BJ (cell line): ENCODE measurements around the gene SESN3. TPM values are rescaled to one million over a fixed set of nuclear protein-coding genes. Genes with fewer than 3 reads are reported as not detected.

Experiments used
- CTCF ChIA-PET: fragments of 350-600 bp; formaldehyde crosslinking; extraction: SDS; loops from one replicate; lab custom pipeline; 2021; ENCODE audit warnings: antibody characterized with exemption, inconsistent platforms; lab: Yijun Ruan, JAX
- POLR2A ChIA-PET: fragments of 300-600 bp; sonication (Branson Sonifier 250); formaldehyde crosslinking; extraction: SDS; loops from one replicate; lab custom pipeline; 2021; ENCODE audit warnings: antibody characterized with exemption; lab: Charles Lee
- DNase-seq: peaks from one replicate; pipeline ENCODE4 v3.0.0-alpha.2; 2011; ENCODE audit warnings: low read depth
- H3K27me3 ChIP-seq: 2 replicates; pipeline ENCODE4 v1.6.0; 2011; ENCODE audit warnings: low read length; ENCODE audit not compliant: control insufficient read depth, insufficient read depth
- H3K36me3 ChIP-seq: 2 replicates; pipeline ENCODE4 v1.5.1; 2011; ENCODE audit warnings: low read length; ENCODE audit not compliant: control insufficient read depth, insufficient read depth
- H3K4me3 ChIP-seq: 2 replicates; pipeline ENCODE4 v1.5.1; 2011; ENCODE audit warnings: low read depth, mild to moderate bottlenecking, control low read depth, low read length
- CTCF ChIP-seq: IDR thresholded peaks from 2 replicates; pipeline ENCODE4 v1.5.1; 2011; ENCODE audit warnings: low read depth, mild to moderate bottlenecking, control low read depth, inconsistent platforms, low read length, moderate library complexity; ENCODE audit not compliant: insufficient read depth
- polyA plus RNA-seq: library from polyadenylated mRNA; depleted of rRNA; stranded (reverse); fragments of >200 nt; gene quantifications from 2 replicates; pipeline ENCODE4 v1.2.3, GENCODE V29; 2011

Gene SESN3
- polyA plus RNA-seq, 1 experiment: 0.31 TPM

- POLR2A ChIA-PET: no interaction called here
- CTCF ChIA-PET: interaction anchor here (0.6 to 13.8 kb wide), 5 partner anchors 11 to 1141 kb away, joined by 3 to 163 read pairs (median 17); partner anchors contain the start of gene SRSF8
- Histone ChIP-seq H3K4me3 (no peak overlapping the region), H3K36me3 (no peaks in the 10 kb centered on the region), H3K27me3 (no peaks in the 10 kb centered on the region; the same call in 1 of the 2 replicates)
- DNase-seq: no peak
- no peak for TF ChIP-seq CTCF
These were observed 82.1 kb downstream of the SESN3 start for GRCh38 chr11:95148938-95149337.

- no peak overlapping the region for H3K4me3 ChIP-seq
- DNase-seq: no peak
- H3K36me3 ChIP-seq: no peaks in the 10 kb centered on the region
- ChIA-PET POLR2A (no interaction called here), CTCF (interaction anchor here (0.7 to 13.8 kb wide), 5 partner anchors 11 to 616 kb away, joined by 3 to 163 read pairs (median 17); partner anchors contain the start of gene SRSF8)
- no peaks in the 10 kb centered on the region for H3K27me3 ChIP-seq
- no peak for TF ChIP-seq CTCF
These were observed 82.6 kb downstream of the SESN3 start for GRCh38 chr11:95148406-95148805.

GRCh38 chr11:95147364-95147905 lies 83.6 kb downstream of the SESN3 start:
- ChIA-PET CTCF (interaction anchor here (0.7 to 13.8 kb wide), 6 partner anchors 18 to 617 kb away, joined by 3 to 163 read pairs (median 10); partner anchors contain the start of gene SRSF8), POLR2A (interaction anchor here (0.5 to 0.8 kb wide), 3 partner anchors 10 to 633 kb away, joined by 3 to 17 read pairs (median 3); no protein-coding TSS in a partner anchor)
- no peak for DNase-seq
- Histone ChIP-seq H3K4me3 (no peak overlapping the region), H3K27me3 (no peaks in the 10 kb centered on the region), H3K36me3 (no peaks in the 10 kb centered on the region)
- no peak for TF ChIP-seq CTCF

GRCh38 chr11:95145430-95146060 lies 85.5 kb downstream of the SESN3 start:
- Histone ChIP-seq H3K4me3 (no peak overlapping the region), H3K27me3 (no peaks in the 10 kb centered on the region), H3K36me3 (no peaks in the 10 kb centered on the region)
- TF ChIP-seq CTCF: no peak
- no peak for DNase-seq
- CTCF ChIA-PET: interaction anchor here (0.7 to 13.8 kb wide), 6 partner anchors 40 to 619 kb away, joined by 3 to 163 read pairs (median 4); partner anchors contain the start of gene SRSF8
- POLR2A ChIA-PET: no interaction called here

GRCh38 chr11:95144313-95145235 lies 86.4 kb downstream of the SESN3 start:
- Histone ChIP-seq H3K4me3 (no peak overlapping the region), H3K27me3 (no peaks in the 10 kb centered on the region), H3K36me3 (no peaks in the 10 kb centered on the region)
- DNase-seq: no peak
- ChIA-PET POLR2A (no interaction called here), CTCF (interaction anchor here (1.4 to 12.2 kb wide), 2 partner anchors 76 to 620 kb away, joined by 4 to 128 read pairs; partner anchors contain the start of gene SRSF8)
- no peak for TF ChIP-seq CTCF
